Glutamatergic neuron (in vitro differentiated cells): ENCODE results near the gene CDH8. TPM values are rescaled to one million over a fixed set of nuclear protein-coding genes. Genes with fewer than 3 reads are reported as not detected.
A peak's percentile ranks its signal among the peaks of the same experiment; 100 is the strongest.

Experiments
- DNase-seq: peaks from one replicate; pipeline ENCODE4 v3.0.0; 2022
- H3K27ac Mint-ChIP-seq: one replicate; pipeline ENCODE4 v1.8.0; 2020; ENCODE audit warnings: mild to moderate bottlenecking, mixed read lengths, inconsistent platforms; ENCODE audit not compliant: unreplicated experiment
- H3K27me3 Mint-ChIP-seq: one replicate; pipeline ENCODE4 v1.8.0; 2020; ENCODE audit warnings: mild to moderate bottlenecking, moderate library complexity, mixed read lengths, inconsistent platforms; ENCODE audit not compliant: unreplicated experiment
- H3K36me3 Mint-ChIP-seq: one replicate; pipeline ENCODE4 v1.8.0; 2020; ENCODE audit warnings: mild to moderate bottlenecking, mixed read lengths, inconsistent platforms; ENCODE audit not compliant: unreplicated experiment
- H3K4me1 Mint-ChIP-seq: one replicate; pipeline ENCODE4 v1.8.0; 2020; ENCODE audit warnings: mild to moderate bottlenecking, low read depth, mixed read lengths, inconsistent platforms; ENCODE audit not compliant: unreplicated experiment
- H3K4me3 Mint-ChIP-seq: one replicate; pipeline ENCODE4 v1.8.0; 2020; ENCODE audit warnings: mild to moderate bottlenecking, mixed read lengths, inconsistent platforms; ENCODE audit not compliant: unreplicated experiment
- H3K9me3 Mint-ChIP-seq: one replicate; pipeline ENCODE4 v1.8.0; 2020; ENCODE audit warnings: mild to moderate bottlenecking, moderate library complexity, mixed read lengths, inconsistent platforms; ENCODE audit not compliant: unreplicated experiment
- CTCF ChIP-seq: fragments of 200-600 bp; sonication (generic); IDR thresholded peaks from one replicate; pipeline ENCODE4 v1.5.0; 2021; ENCODE audit not compliant: partially characterized antibody, unreplicated experiment
- total RNA-seq: library from RNA; stranded (reverse); fragmentation: NEBNext Ultra II Directional; extraction: Animal tissue kit (Norgen Biotek cat#: 25700); gene quantifications from one replicate; pipeline ENCODE4 v1.2.1, GENCODE V29; 2021; ENCODE audit not compliant: unreplicated experiment

The CDH8 gene
- total RNA-seq, 1 donor from 2014 or later, result 5.5 TPM

GRCh38 chr16:61944004-61944403 lies 92.2 kb downstream of the CDH8 start:
- no peaks in the 10 kb centered on the region for H3K27me3 Mint-ChIP-seq
- H3K4me1 Mint-ChIP-seq, result no peaks in the 10 kb centered on the region
- H3K36me3 Mint-ChIP-seq, result no peaks in the 10 kb centered on the region
- TF ChIP-seq CTCF, result no peak
- no peaks in the 10 kb centered on the region for H3K9me3 Mint-ChIP-seq
- no peak overlapping the region for H3K4me3 Mint-ChIP-seq
- DNase-seq, result no peak
- H3K27ac Mint-ChIP-seq, result no peak overlapping the region

GRCh38 chr16:61940611-61941010 lies 95.6 kb downstream of the CDH8 start:
- H3K4me3 Mint-ChIP-seq, result no peak overlapping the region
- H3K36me3 Mint-ChIP-seq, result no peaks in the 10 kb centered on the region
- no peaks in the 10 kb centered on the region for H3K9me3 Mint-ChIP-seq
- no peaks in the 10 kb centered on the region for H3K4me1 Mint-ChIP-seq
- H3K27me3 Mint-ChIP-seq, result no peaks in the 10 kb centered on the region
- TF ChIP-seq CTCF, result no peak
- H3K27ac Mint-ChIP-seq, result no peak overlapping the region
- no peak for DNase-seq

- TF ChIP-seq CTCF, result no peak
- Mint-ChIP-seq H3K36me3 (no peaks in the 10 kb centered on the region), H3K27ac (no peak overlapping the region), H3K27me3 (no peaks in the 10 kb centered on the region), H3K9me3 (peaks cover 2% of the 10 kb centered on the region), H3K4me3 (no peak overlapping the region), H3K4me1 (peaks cover 7% of the 10 kb centered on the region)
- DNase-seq, result no peak
Observed at GRCh38 chr16:61937646-61938045, 98.6 kb downstream of the CDH8 start.

DNA sequence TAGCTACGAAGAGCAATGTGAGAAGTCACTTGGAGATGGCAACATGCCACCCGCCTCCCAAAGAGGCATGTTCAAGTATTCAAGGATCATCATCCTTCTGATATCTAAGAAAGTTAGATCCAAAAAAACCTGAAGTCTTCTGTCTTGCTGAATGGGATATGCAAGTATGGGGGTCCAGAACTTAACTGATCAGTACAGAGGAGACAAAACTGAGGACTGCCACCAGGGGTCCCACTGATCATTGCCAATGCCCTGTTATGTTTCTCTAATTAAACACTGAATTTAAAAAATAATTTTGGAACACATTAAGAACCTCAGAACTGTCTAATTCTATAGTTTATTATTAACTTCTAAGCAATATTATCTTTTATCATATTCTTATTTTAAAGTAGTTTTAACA lies 99.7 kb downstream of the CDH8 start:
- Mint-ChIP-seq H3K27ac (no peak overlapping the region), H3K36me3 (no peaks in the 10 kb centered on the region), H3K4me3 (no peak overlapping the region), H3K9me3 (peaks cover 2% of the 10 kb centered on the region), H3K27me3 (no peaks in the 10 kb centered on the region), H3K4me1 (peaks cover 7% of the 10 kb centered on the region)
- peak; percentile 73 for TF ChIP-seq CTCF
- peak; percentile 39 for DNase-seq

- Mint-ChIP-seq H3K9me3 (peaks cover 2% of the 10 kb centered on the region), H3K4me1 (peaks cover 7% of the 10 kb centered on the region), H3K36me3 (no peaks in the 10 kb centered on the region), H3K27ac (no peak overlapping the region), H3K4me3 (no peak overlapping the region), H3K27me3 (no peaks in the 10 kb centered on the region)
- TF ChIP-seq CTCF, result no peak
- no peak for DNase-seq
Observed at GRCh38 chr16:61934601-61935000, 101.6 kb downstream of the CDH8 start.
